Uterus (tissue), 4 donors: ENCODE measurements around the gene CNTFR. TPM values are rescaled to one million over a fixed set of nuclear protein-coding genes. Genes with fewer than 3 reads are reported as not detected.

Experiments used
- DNase-seq, 2 donors: peaks; one replicate each; pipeline ENCODE4 v3.0.0-alpha.2; 2019 to 2020
- H3K27ac ChIP-seq, 2 donors: fragments of 200-600 bp; sonication (generic); 1 replicate in 1 of 2; 2 replicates in 1 of 2; pipeline ENCODE4 v1.5.1; 2016 to 2018
- H3K27me3 ChIP-seq, 2 donors: fragments of 200-600 bp; sonication (generic); one replicate each; pipeline ENCODE4 v1.5.1; 2018 to 2019; ENCODE audit warnings: control low read depth in 1 of 2
- H3K36me3 ChIP-seq, 2 donors: fragments of 200-600 bp; sonication (generic); one replicate each; pipeline ENCODE4 v1.5.1; 2019; ENCODE audit warnings: control low read depth in 1 of 2
- H3K4me1 ChIP-seq, 2 donors: fragments of 200-600 bp; sonication (generic); one replicate each; pipeline ENCODE4 v1.5.1; 2018 to 2019; ENCODE audit warnings: control low read depth in 1 of 2
- H3K4me3 ChIP-seq, 2 donors: fragments of 200-600 bp; sonication (generic); 1 replicate in 1 of 2; 2 replicates in 1 of 2; pipeline ENCODE4 v1.5.1; 2018 to 2019; ENCODE audit warnings: mild to moderate bottlenecking in 1 of 2
- H3K9me3 ChIP-seq, 2 donors: fragments of 200-600 bp; sonication (generic); one replicate each; pipeline ENCODE4 v1.5.1; 2019; ENCODE audit warnings: control low read depth in 1 of 2
- POLR2A ChIP-seq, 2 donors: fragments of 450-650 bp; IDR thresholded peaks; one replicate each; pipeline ENCODE4 v1.6.1; 2016; ENCODE audit warnings: antibody characterized with exemption in 2 of 2, mild to moderate bottlenecking in 1 of 2, moderate library complexity in 1 of 2
- intact Hi-C: fragments of 100-400 bp; cut with DNase I; formaldehyde crosslinking; loops from one replicate; pipeline ENCODE4 v1.15.1; 2023; ENCODE audit warnings: low total_unique reads
- total RNA-seq, 4 donors: library from RNA; depleted of rRNA in 3 of 4; stranded (reverse); fragments of >200 nt in 3 of 4; gene quantifications; one replicate each; pipeline versions ENCODE4 v1.1.0 to v1.2.4, GENCODE V29; 2014 to 2023
- TF ChIP-seq, protein P1 (sequence below), 4 experiments: fragments of 200-600 bp in 2 of 4; fragments of 450-650 bp in 2 of 4; sonication (generic) in 2 of 4; IDR thresholded peaks; one replicate each; pipeline ENCODE4 v1.5.1; 2016 to 2019; ENCODE audit warnings: antibody characterized with exemption in 4 of 4, mild to moderate bottlenecking in 2 of 4, moderate library complexity in 1 of 4
- donor health status: DM: yes; HTN: yes; CAD: no.

The CNTFR gene
- total RNA-seq, 4 donors from 2014 or later: 0.59 to 14.7 (median 6.6) TPM; not detected in 1

DNA sequence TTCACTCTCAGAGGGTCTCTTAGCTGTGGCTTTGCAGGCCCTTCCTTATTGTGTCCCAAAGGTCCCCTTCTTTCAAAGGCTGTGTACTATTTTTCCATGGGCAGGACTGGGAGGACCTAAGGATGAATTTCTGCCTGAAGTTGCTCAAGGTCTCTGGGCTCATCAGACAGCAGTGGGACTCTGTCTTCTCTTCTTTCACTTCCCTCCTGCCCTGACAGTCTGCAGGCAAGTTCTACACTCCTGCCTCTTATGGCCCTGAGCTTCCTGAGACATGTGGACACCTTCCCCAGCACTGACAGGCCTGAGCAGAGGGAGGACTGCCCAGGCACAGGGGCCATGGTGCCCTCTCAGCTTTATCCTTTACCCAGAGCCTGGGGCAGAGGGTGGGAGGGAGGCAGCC is 81.6 kb downstream of the CNTFR start:
- H3K4me1 ChIP-seq: no peaks in the 10 kb centered on the region
- H3K4me3 ChIP-seq: no peak overlapping the region
- H3K36me3 ChIP-seq: no peaks in the 10 kb centered on the region
- no peaks in the 10 kb centered on the region for H3K9me3 ChIP-seq
- H3K27me3 ChIP-seq: no peaks in the 10 kb centered on the region
- intact Hi-C loops: no loop called here
- DNase-seq: peak in 1 of 2 donors; percentile 3
- no peak overlapping the region for H3K27ac ChIP-seq
- TF ChIP-seq POLR2A (IDR thresholded peaks at IDR 0.05): no peak

DNA sequence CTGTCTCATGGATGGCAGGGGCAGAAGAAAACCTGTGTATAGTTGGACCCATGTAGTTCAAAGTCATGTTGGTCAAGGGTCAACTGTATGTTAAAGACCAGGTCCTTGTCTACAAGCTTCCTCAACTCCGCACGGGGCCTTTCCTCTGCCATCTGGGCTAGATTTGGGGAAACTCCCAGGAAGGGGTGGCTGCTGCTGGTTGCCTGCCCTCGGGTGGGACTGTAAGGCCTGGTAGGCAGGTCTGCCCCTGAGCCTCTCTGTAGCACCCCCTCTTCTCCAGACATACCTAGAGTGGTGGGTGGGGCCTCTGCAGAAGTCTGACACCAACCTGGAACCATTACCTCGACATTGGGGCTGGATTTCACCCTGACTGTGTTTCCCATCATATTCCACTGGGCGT is 82.0 kb downstream of the CNTFR start:
- H3K9me3 ChIP-seq: no peaks in the 10 kb centered on the region
- no peak overlapping the region for H3K27ac ChIP-seq
- no peaks in the 10 kb centered on the region for H3K4me1 ChIP-seq
- no peaks in the 10 kb centered on the region for H3K27me3 ChIP-seq
- no peak for TF ChIP-seq POLR2A (IDR thresholded peaks at IDR 0.05)
- TF ChIP-seq, protein P1, sequence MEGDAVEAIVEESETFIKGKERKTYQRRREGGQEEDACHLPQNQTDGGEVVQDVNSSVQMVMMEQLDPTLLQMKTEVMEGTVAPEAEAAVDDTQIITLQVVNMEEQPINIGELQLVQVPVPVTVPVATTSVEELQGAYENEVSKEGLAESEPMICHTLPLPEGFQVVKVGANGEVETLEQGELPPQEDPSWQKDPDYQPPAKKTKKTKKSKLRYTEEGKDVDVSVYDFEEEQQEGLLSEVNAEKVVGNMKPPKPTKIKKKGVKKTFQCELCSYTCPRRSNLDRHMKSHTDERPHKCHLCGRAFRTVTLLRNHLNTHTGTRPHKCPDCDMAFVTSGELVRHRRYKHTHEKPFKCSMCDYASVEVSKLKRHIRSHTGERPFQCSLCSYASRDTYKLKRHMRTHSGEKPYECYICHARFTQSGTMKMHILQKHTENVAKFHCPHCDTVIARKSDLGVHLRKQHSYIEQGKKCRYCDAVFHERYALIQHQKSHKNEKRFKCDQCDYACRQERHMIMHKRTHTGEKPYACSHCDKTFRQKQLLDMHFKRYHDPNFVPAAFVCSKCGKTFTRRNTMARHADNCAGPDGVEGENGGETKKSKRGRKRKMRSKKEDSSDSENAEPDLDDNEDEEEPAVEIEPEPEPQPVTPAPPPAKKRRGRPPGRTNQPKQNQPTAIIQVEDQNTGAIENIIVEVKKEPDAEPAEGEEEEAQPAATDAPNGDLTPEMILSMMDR (IDR thresholded peaks at IDR 0.05): no peak
- H3K4me3 ChIP-seq: no peak overlapping the region
- intact Hi-C loops: no loop called here
- no peaks in the 10 kb centered on the region for H3K36me3 ChIP-seq
- DNase-seq: peak in 1 of 2 donors; percentile 8

DNA sequence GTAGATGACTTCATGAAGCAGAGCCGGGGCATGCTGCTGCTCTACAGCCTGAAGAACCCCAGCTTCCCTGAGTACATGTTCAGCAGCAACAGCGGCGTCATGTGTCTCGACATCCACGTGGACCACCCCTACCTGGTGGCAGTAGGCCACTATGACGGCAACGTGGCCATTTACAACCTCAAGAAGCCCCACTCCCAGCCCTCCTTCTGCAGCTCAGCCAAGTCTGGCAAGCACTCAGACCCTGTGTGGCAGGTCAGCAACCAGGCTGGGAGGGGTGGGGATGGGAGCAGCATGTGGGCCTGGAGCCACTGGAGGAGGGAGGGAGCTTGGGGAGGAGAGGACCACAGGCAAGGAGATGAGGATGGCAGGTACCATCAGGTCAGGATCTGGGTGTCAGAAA is 82.9 kb downstream of the CNTFR start:
- intact Hi-C loops: no loop called here
- Histone ChIP-seq H3K27me3 (no peaks in the 10 kb centered on the region), H3K4me1 (no peaks in the 10 kb centered on the region), H3K27ac (no peak overlapping the region), H3K9me3 (no peaks in the 10 kb centered on the region), H3K36me3 (no peaks in the 10 kb centered on the region), H3K4me3 (no peak overlapping the region)
- no peak for TF ChIP-seq POLR2A (IDR thresholded peaks at IDR 0.05)
- TF ChIP-seq, protein P1 (IDR thresholded peaks at IDR 0.05): no peak
- DNase-seq: no peak

DNA sequence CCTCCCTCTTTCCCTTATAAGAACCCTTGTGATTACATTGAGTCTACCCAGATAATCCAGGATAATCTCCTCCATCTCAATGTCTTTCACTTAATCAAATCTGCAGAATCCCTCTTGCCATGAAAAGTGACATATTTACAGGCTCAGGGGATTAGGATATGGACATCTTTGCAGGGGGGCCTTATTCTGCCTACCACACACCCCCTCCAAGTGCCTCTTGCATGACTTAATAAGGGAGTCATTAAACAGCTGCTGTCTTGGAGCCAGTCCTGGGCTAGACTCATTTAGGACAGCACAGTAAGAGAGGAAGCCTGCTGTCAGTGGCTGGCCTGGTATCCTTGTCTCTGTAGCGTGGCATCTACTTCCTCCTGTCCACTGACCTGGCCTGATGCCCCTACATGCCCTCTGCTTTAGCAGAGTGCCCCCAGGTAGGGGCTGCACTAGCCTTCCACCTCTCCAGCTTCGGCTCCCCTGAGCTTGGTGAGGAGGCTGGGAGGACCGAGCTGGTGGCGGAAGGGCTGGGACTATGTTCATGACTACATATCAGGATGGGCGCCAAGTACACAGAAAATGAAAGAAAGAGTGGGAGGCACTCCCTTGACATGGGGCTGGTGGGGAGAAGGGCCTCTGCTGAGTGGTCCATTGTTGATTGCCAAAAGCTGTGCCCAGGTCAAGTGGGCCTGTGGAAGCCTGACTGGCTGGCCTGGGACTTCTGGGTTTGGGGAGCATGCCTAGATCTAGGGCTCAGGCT is 84.0 kb downstream of the CNTFR start:
- H3K27me3 ChIP-seq: no peaks in the 10 kb centered on the region
- no peak for DNase-seq

DNA sequence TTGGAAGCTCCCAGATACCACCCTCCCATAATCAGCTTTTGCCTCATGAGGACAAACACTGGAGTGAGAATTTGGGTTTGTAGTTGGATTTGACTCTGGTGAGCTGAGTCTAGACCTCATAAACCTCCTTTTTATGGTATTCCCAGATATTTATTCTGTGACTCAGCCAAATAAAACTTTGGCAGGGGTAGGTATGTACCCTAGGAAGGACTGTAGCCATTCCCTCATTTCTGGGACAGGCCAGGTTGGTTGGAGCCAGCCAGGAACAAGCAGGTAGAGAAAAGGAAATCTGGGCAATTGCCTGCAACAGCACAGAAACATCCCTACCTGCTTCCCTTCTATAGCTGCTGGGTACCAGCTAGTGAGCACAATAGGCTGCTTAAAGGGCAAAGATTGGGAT is 86.1 kb downstream of the CNTFR start:
- Histone ChIP-seq H3K27ac (no peak overlapping the region), H3K9me3 (no peaks in the 10 kb centered on the region), H3K4me3 (no peak overlapping the region), H3K27me3 (no peaks in the 10 kb centered on the region), H3K4me1 (no peaks in the 10 kb centered on the region), H3K36me3 (no peaks in the 10 kb centered on the region)
- intact Hi-C loops: loop anchor here (5.0 kb wide), 1 partner anchor 101 kb away; no protein-coding TSS in a partner anchor
- TF ChIP-seq, protein P1 (IDR thresholded peaks at IDR 0.05): no peak
- no peak for TF ChIP-seq POLR2A (IDR thresholded peaks at IDR 0.05)
- no peak for DNase-seq

More for the DNA sequence above, 84.0 kb downstream of the CNTFR start:
- Histone ChIP-seq H3K4me3 (no peak overlapping the region), H3K4me1 (no peaks in the 10 kb centered on the region), H3K27ac (no peak overlapping the region), H3K36me3 (no peaks in the 10 kb centered on the region), H3K9me3 (no peaks in the 10 kb centered on the region)
- intact Hi-C loops: no loop called here
- no peak for TF ChIP-seq POLR2A (IDR thresholded peaks at IDR 0.05)
- TF ChIP-seq, protein P1 (IDR thresholded peaks at IDR 0.05): no peak
